ENCODE results near the gene PIBF1.

DNA sequence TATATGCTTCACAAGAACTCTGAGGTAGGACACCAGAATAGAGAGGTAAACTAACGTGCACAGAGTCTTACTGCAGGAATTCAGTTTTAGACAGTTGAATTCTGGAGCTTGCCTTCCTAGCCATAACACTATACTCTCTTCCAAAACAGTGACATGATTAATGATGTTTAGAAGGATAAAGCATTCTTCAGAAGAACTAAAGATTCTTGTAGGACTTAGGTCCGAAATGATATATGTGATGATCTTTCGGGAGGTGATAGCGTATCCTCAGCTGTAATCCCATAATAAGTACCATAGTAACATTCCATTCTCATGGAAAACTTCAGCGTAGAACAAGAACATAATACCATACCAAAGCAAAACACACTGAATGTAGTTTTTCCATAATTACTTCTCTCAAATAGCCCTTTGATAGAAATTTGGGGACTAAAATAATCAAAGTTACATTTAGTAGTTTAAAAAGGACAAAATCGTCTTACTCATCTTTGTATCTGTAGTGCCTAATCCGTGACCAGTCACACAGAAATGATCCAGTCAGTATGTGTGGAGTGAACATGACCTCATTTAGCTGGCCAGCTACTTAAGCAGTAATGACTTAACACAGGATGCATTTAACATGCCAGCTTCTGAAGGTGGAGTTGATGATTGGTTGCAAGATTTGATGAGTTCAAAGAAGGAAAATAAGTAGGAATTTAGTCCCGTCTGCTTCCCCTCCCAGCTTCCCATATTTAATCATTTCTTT lies 38.4 kb downstream of the PIBF1 start:
- TF ChIP-seq, protein P1, sequence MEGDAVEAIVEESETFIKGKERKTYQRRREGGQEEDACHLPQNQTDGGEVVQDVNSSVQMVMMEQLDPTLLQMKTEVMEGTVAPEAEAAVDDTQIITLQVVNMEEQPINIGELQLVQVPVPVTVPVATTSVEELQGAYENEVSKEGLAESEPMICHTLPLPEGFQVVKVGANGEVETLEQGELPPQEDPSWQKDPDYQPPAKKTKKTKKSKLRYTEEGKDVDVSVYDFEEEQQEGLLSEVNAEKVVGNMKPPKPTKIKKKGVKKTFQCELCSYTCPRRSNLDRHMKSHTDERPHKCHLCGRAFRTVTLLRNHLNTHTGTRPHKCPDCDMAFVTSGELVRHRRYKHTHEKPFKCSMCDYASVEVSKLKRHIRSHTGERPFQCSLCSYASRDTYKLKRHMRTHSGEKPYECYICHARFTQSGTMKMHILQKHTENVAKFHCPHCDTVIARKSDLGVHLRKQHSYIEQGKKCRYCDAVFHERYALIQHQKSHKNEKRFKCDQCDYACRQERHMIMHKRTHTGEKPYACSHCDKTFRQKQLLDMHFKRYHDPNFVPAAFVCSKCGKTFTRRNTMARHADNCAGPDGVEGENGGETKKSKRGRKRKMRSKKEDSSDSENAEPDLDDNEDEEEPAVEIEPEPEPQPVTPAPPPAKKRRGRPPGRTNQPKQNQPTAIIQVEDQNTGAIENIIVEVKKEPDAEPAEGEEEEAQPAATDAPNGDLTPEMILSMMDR (IDR thresholded peaks at IDR 0.05) = no peak
- TF ChIP-seq POLR2A (IDR thresholded peaks at IDR 0.05) (no peak), POLR2AphosphoS5 (IDR thresholded peaks at IDR 0.05) (no peak), EP300 (IDR thresholded peaks at IDR 0.05) (no peak)
